Measurements from ENCODE around the gene TAOK3.

GRCh38 chr12:118290130-118290529 lies 82.6 kb downstream of the TAOK3 start:
- TF ChIP-seq CTCF (IDR thresholded peaks at IDR 0.05; ENCODE audit: low read length) (no peak), EZH2 (optimal IDR thresholded peaks at IDR 0.05; ENCODE audit: low read depth, low read length) (no peak)
